CD4-positive, CD25-positive, alpha-beta regulatory T cell (primary cell): ENCODE measurements around the gene RTL10. TPM values are rescaled to one million over a fixed set of nuclear protein-coding genes. Genes with fewer than 3 reads are reported as not detected.
"Not testable (repeated sequence)": the region's sequence is repeated elsewhere in the genome, so short reads cannot be mapped to it uniquely, and the experiment has no call there.

ENCODE experiments used
- ATAC-seq, 2 donors: fragments of 150-1000 bp; cut with Tn5 transposase; one replicate each; pipeline ENCODE4 v1.10.0; 2021; ENCODE audit warnings: low read depth in 2 of 2, moderate number of reproducible peaks in 2 of 2, moderate library complexity in 1 of 2
- DNase-seq, 3 donors: peaks; one replicate each; pipeline versions ENCODE4 v3.0.0 to v3.0.0-alpha.2; 2012 to 2022; ENCODE audit warnings: mixed read lengths in 1 of 3
- H3K27ac ChIP-seq: one replicate; pipeline ENCODE4 v1.7.0; 2013; ENCODE audit warnings: mild to moderate bottlenecking, low read length; ENCODE audit not compliant: insufficient read depth, poor library complexity, severe bottlenecking
- H3K27me3 ChIP-seq: one replicate; pipeline ENCODE4 v1.7.0; 2013; ENCODE audit warnings: low read length; ENCODE audit not compliant: control insufficient read depth, insufficient read depth
- H3K36me3 ChIP-seq: one replicate; pipeline ENCODE4 v1.7.0; 2013; ENCODE audit warnings: mild to moderate bottlenecking, low read length, moderate library complexity; ENCODE audit not compliant: control insufficient read depth, insufficient read depth
- H3K4me1 ChIP-seq: 2 replicates; pipeline ENCODE4 v1.7.0; 2013; ENCODE audit warnings: mild to moderate bottlenecking, low read length; ENCODE audit not compliant: insufficient read depth, control insufficient read depth, poor library complexity, severe bottlenecking
- H3K4me3 ChIP-seq: one replicate; pipeline ENCODE4 v1.7.0; 2013; ENCODE audit warnings: low read depth, mild to moderate bottlenecking, low read length, moderate library complexity
- H3K9me3 ChIP-seq, 2 experiments: 1 replicate in 1 of 2; 2 replicates in 1 of 2; pipeline ENCODE4 v1.7.0; 2013; ENCODE audit warnings: low read length in 2 of 2, mild to moderate bottlenecking in 1 of 2, moderate library complexity in 1 of 2; ENCODE audit not compliant: control insufficient read depth in 2 of 2
- H3K27ac Mint-ChIP-seq, 3 donors: one replicate each; pipeline ENCODE4 v1.8.0; 2020 to 2022; ENCODE audit warnings: mild to moderate bottlenecking in 3 of 3, mixed read lengths in 3 of 3, moderate library complexity in 2 of 3
- H3K27me3 Mint-ChIP-seq: one replicate; pipeline ENCODE4 v1.8.0; 2022; ENCODE audit warnings: mild to moderate bottlenecking, mixed read lengths
- H3K36me3 Mint-ChIP-seq: one replicate; pipeline ENCODE4 v1.8.0; 2020; ENCODE audit warnings: mixed read lengths
- H3K4me1 Mint-ChIP-seq, 4 donors: one replicate each; pipeline ENCODE4 v1.8.0; 2020 to 2022; ENCODE audit warnings: mixed read lengths in 4 of 4, mild to moderate bottlenecking in 1 of 4
- H3K4me3 Mint-ChIP-seq, 4 donors: one replicate each; pipeline ENCODE4 v1.8.0; 2020 to 2022; ENCODE audit warnings: mild to moderate bottlenecking in 4 of 4, mixed read lengths in 4 of 4, moderate library complexity in 3 of 4
- H3K9me3 Mint-ChIP-seq, 7 donors: one replicate each; pipeline ENCODE4 v1.8.0; 2020 to 2022; ENCODE audit warnings: mixed read lengths in 7 of 7, mild to moderate bottlenecking in 3 of 7, moderate library complexity in 2 of 7
- polyA plus RNA-seq, 4 donors: library from polyadenylated mRNA; unstranded; fragments of 300-500 nt; fragmentation: Illumina TruSeq; gene quantifications; one replicate each; pipeline ENCODE4 v1.2.3, GENCODE V29; 2021
- total RNA-seq: library from RNA; stranded (reverse); gene quantifications from one replicate; pipeline ENCODE4 v1.2.3, GENCODE V29; 2022

RTL10 gene
- total and polyA plus RNA-seq, 5 donors from 2014 or later = 7.5 to 18.8 (median 12.2) TPM

DNA sequence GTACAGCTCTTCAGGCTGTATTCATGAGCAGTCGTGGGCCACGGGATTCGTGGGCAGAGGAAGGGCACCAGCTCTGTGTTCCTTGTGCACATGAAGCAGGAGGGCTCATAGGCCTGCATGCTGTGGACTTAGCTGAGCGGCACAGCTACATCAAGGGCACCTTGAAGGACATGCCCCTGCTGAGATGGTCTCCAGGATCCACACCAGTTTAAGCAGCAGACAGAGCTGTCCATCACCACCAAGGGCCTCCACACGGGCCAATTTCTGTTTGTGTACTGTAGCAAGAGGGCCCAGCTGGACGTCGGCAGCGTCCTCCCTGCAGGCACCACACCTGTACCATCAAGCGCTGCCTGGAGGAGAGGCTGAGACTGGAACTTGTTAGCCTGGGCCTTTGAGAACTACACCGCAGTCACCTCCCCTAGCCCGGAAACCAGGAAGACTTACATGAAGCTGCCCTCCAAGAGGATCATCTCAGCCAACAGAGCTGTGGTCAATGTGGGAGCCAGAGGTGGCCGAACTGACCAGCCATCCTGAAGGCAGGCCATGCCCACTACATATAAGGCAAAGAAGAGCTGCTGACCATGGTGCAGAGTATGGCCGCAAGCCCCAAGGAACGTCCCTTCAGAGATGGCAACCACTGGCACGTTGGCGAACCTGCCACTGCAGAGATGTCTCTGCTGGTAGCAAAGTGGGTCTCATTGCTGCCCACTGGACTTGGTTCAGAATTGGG is 32.7 kb upstream of the RTL10 start:
- no peak for ATAC-seq
- no peaks in the 10 kb centered on the region for H3K9me3 Mint-ChIP-seq
- Histone ChIP-seq H3K36me3 (no peaks in the 10 kb centered on the region), H3K9me3 (no peaks in the 10 kb centered on the region), H3K4me1 (peaks cover 82% of the 10 kb centered on the region), H3K4me3 (peak overlapping the region; percentile 33), H3K27ac (peak overlapping the region; percentile 70), H3K27me3 (no peaks in the 10 kb centered on the region)
- peaks cover 10 to 76% (median 35%) of the 10 kb centered on the region in 4 donors for H3K4me1 Mint-ChIP-seq
- DNase-seq = no peak
- peak overlapping the region; percentile 34 to 82 (median 66) for H3K4me3 Mint-ChIP-seq
- H3K27me3 Mint-ChIP-seq = no peaks in the 10 kb centered on the region
- H3K27ac Mint-ChIP-seq = peak overlapping the region; percentile 92 to 99 (median 97)
- H3K36me3 Mint-ChIP-seq = peaks cover 3% of the 10 kb centered on the region

DNA sequence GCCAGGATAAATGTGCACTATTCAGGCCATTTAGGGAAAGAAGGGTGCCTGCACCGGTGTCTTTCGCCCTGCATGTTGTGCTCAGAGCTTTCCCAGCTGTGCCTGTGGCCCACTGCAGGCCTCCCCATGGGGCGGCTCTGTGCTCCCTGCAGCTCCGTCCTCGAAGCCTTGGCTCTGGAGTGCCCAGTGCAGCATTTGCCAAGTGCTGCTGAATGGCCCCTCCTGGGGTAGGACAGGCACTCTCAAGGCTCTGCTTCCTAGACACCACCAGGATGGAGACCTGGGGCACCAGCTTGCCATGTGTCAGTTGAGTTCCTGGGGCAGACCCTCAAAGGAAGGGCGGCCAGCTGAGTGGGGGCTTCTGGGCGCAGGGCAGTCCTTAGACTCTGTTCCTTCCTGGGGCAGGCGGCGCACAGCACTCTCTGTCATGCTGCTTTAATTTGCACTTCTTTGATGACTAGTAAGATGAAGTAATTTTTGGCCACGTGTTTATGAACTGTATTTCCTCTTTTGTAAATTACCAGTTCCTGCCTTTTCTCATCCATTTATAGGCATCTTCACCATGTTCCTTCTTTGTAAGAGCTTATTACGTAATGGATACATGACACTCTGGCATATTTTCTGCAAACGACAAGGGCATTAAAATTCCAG is 32.1 kb upstream of the RTL10 start:
- H3K4me3 Mint-ChIP-seq = peak overlapping the region; percentile 34 to 82 (median 66)
- Histone ChIP-seq H3K27ac (peak overlapping the region; percentile 70), H3K4me1 (peaks cover 75% of the 10 kb centered on the region), H3K27me3 (no peaks in the 10 kb centered on the region), H3K9me3 (no peaks in the 10 kb centered on the region), H3K4me3 (peak overlapping the region; percentile 33), H3K36me3 (no peaks in the 10 kb centered on the region)
- H3K27me3 Mint-ChIP-seq = no peaks in the 10 kb centered on the region
- ATAC-seq (peak; percentile 44 to 51), DNase-seq (peak in 2 of 3 donors; percentile 57 to 80)
- H3K4me1 Mint-ChIP-seq = peaks cover 9 to 70% (median 31%) of the 10 kb centered on the region in 4 donors
- peak overlapping the region; percentile 92 to 99 (median 97) for H3K27ac Mint-ChIP-seq
- no peaks in the 10 kb centered on the region for H3K9me3 Mint-ChIP-seq
- H3K36me3 Mint-ChIP-seq = peaks cover 3% of the 10 kb centered on the region

- Histone ChIP-seq H3K4me3 (no peak overlapping the region), H3K4me1 (peaks cover 67% of the 10 kb centered on the region), H3K27ac (peak overlapping the region; percentile 70), H3K9me3 (no peaks in the 10 kb centered on the region), H3K36me3 (no peaks in the 10 kb centered on the region), H3K27me3 (no peaks in the 10 kb centered on the region)
- Mint-ChIP-seq H3K4me3 (peak overlapping the region; percentile 6 to 82 (median 66)), H3K27ac (peak overlapping the region; percentile 92 to 99 (median 97)), H3K27me3 (no peaks in the 10 kb centered on the region), H3K36me3 (peaks cover 3% of the 10 kb centered on the region), H3K9me3 (no peaks in the 10 kb centered on the region), H3K4me1 (peaks cover 5 to 63% (median 26%) of the 10 kb centered on the region in 4 donors)
- ATAC-seq = no peak
- no peak for DNase-seq
These were observed 31.3 kb upstream of the RTL10 start for GRCh38 chr22:19885841-19886592.

- H3K27ac Mint-ChIP-seq = peak overlapping the region; percentile 92 to 97 (median 96)
- DNase-seq (no peak), ATAC-seq (no peak)
- no peaks in the 10 kb centered on the region for H3K27me3 Mint-ChIP-seq
- H3K4me1 Mint-ChIP-seq = peaks cover 5 to 54% (median 21%) of the 10 kb centered on the region in 4 donors
- no peaks in the 10 kb centered on the region for H3K27me3 ChIP-seq
- no peak overlapping the region for H3K4me3 ChIP-seq
- H3K9me3 Mint-ChIP-seq = no peaks in the 10 kb centered on the region
- peak overlapping the region; percentile 25 for H3K27ac ChIP-seq
- peaks cover 3% of the 10 kb centered on the region for H3K36me3 Mint-ChIP-seq
- H3K4me3 Mint-ChIP-seq = peak overlapping the region in 3 of 4 donors; percentile 57 to 76 (median 70)
- H3K4me1 ChIP-seq = peaks cover 59% of the 10 kb centered on the region
- no peaks in the 10 kb centered on the region for H3K9me3 ChIP-seq
- no peaks in the 10 kb centered on the region for H3K36me3 ChIP-seq
These were observed 30.5 kb upstream of the RTL10 start for GRCh38 chr22:19884954-19885751.

DNA sequence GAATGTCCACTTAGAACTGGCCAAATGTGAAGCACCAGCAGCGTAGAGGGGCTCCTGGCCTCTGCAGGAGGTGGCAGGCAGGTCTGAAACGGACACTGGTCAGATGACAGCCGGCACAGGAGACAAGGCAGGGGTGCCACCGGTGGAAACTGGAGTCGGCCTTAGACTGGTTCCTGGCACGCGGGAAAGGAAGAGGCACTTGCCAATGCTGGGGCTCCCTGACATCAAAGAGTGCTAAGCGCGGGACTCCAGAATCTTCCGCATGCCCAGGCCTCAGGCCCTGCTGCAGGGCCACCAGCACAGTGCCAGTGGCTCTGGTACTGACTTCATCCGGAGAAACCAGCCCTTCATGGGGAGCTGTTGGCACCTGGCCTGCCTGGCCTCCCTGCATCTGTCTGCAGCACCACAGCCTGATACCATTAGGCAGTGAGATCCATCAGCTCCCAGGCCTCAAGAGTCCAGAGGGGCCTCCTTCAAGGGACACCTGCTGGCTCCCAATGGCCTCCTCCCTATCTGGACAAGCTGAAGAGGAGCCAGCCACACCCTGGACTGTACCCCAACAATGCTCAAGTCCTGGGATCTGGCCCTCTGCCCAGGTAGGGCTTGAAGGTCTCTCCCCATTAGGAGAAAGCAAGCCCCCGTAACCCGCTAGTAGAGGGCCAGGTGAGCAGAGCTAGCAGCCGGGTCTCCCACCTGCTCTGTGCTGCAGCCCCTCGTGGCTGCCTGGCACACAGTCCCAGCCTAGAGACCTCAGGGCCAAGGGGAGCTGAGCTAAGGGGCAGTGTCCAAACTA is 29.7 kb upstream of the RTL10 start:
- Mint-ChIP-seq H3K4me3 (no peak overlapping the region), H3K4me1 (peaks cover 5 to 48% (median 18%) of the 10 kb centered on the region in 4 donors), H3K27ac (peak overlapping the region in 1 of 3 donors; percentile 73), H3K27me3 (no peaks in the 10 kb centered on the region), H3K9me3 (no peaks in the 10 kb centered on the region), H3K36me3 (peaks cover 3% of the 10 kb centered on the region)
- DNase-seq (no peak), ATAC-seq (no peak)
- no peaks in the 10 kb centered on the region for H3K9me3 ChIP-seq
- H3K4me3 ChIP-seq = no peak overlapping the region
- no peaks in the 10 kb centered on the region for H3K27me3 ChIP-seq
- H3K36me3 ChIP-seq = no peaks in the 10 kb centered on the region
- H3K4me1 ChIP-seq = peaks cover 51% of the 10 kb centered on the region
- no peak overlapping the region for H3K27ac ChIP-seq

DNA sequence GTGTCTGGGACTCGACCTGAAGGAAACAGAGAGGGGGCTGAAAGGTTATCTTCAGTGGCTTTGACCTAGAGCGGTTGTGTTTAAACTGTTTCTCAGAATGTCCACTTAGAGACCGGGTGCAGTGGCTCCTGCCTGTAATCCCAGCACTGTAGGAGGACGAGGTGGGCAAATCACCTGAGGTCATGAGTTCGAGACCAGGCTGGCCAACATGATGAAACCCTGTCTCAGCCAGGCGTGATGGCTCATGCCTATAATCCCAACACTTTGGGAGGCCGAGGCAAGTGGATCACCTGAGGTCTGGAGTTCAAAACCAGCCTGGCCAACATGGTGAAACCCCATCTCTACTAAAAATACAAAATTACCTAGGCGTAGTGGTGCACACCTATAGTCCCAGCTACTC is 28.8 kb upstream of the RTL10 start:
- H3K4me1 ChIP-seq = peaks cover 43% of the 10 kb centered on the region
- not testable (repeated sequence) for H3K27me3 ChIP-seq, H3K4me3 Mint-ChIP-seq, H3K36me3 ChIP-seq, H3K9me3 Mint-ChIP-seq, H3K36me3 Mint-ChIP-seq, ATAC-seq, DNase-seq, H3K9me3 ChIP-seq, H3K4me3 ChIP-seq, H3K27me3 Mint-ChIP-seq, H3K27ac ChIP-seq
- Mint-ChIP-seq H3K4me1 (peaks cover 5 to 51% (median 18%) of the 10 kb centered on the region in 4 donors), H3K27ac (peak overlapping the region in 2 of 3 donors; percentile 69 to 73)
